ENCODE results near the gene C1QTNF12. TPM values are rescaled to one million over a fixed set of nuclear protein-coding genes. Genes with fewer than 3 reads are reported as not detected.
A peak's percentile ranks its signal among the peaks of the same experiment; 100 is the strongest.

The C1QTNF12 gene
- total RNA-seq, 4 donors from 2014 or later = 2.7 TPM; not detected in 3

DNA sequence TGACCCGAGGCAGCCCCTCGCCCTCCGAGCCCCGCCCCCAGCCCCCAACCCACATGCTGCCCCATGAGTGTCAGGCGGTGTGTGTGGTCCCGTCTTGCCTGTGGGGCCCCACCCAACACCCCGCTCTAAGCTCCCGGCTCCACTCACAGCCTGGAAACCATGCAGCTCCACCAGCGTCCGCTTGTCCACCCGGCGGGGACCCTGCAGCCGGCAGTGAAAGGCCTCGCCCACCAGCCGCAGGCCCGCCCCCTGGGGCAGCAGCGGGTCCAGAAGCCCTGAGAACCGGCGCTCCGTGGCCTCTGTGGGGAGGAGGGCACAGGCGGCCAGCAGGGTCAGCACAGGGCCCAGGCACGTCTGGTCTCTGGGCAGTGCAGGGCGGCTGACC is 2.7 kb downstream of the C1QTNF12 start:
- no peak for DNase-seq
- Histone ChIP-seq H3K4me3 (peak overlapping the region in 1 of 4 donors; percentile 30), H3K36me3 (no peaks in the 10 kb centered on the region), H3K27me3 (peaks cover 26 to 40% (median 36%) of the 10 kb centered on the region in 3 donors), H3K27ac (no peak overlapping the region), H3K4me1 (no peaks in the 10 kb centered on the region), H3K9me3 (no peaks in the 10 kb centered on the region)
- TF ChIP-seq POLR2A (IDR thresholded peaks at IDR 0.05) = no peak
- TF ChIP-seq, protein P1, sequence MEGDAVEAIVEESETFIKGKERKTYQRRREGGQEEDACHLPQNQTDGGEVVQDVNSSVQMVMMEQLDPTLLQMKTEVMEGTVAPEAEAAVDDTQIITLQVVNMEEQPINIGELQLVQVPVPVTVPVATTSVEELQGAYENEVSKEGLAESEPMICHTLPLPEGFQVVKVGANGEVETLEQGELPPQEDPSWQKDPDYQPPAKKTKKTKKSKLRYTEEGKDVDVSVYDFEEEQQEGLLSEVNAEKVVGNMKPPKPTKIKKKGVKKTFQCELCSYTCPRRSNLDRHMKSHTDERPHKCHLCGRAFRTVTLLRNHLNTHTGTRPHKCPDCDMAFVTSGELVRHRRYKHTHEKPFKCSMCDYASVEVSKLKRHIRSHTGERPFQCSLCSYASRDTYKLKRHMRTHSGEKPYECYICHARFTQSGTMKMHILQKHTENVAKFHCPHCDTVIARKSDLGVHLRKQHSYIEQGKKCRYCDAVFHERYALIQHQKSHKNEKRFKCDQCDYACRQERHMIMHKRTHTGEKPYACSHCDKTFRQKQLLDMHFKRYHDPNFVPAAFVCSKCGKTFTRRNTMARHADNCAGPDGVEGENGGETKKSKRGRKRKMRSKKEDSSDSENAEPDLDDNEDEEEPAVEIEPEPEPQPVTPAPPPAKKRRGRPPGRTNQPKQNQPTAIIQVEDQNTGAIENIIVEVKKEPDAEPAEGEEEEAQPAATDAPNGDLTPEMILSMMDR (IDR thresholded peaks at IDR 0.05 in 4 of 5, conservative IDR thresholded peaks at IDR 0.05 in 1 of 5) = no peak
- in situ Hi-C loops (cut with MboI; ENCODE audit: low sequenced_read_pairs in 4 of 4) = no loop called here
- no peak for ATAC-seq
- intact Hi-C loops (cut with DNase I; ENCODE audit: low total_unique reads) = no loop called here

DNA sequence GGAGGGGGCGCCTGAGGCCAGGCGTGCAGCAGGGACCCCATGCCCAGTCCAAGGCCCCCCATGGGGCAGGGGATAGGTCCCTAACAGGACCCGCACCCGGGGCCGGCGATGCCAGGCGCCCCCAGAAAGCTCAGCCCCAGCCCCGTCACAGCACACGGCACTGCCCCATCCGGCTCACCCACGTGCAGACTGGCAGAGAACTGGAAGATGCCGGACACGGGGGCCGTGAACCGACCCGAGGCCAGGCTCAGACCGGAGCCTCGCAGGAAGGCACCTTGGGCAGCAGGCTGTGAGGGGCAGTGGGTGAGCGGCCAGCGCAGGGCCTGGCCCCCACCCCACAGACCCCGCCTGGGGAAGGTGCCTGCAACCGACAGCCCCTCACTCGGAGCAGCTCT is 3.3 kb downstream of the C1QTNF12 start:
- H3K4me3 ChIP-seq = no peak overlapping the region
- intact Hi-C loops (cut with DNase I; ENCODE audit: low total_unique reads) = no loop called here
- no peaks in the 10 kb centered on the region for H3K9me3 ChIP-seq

DNA sequence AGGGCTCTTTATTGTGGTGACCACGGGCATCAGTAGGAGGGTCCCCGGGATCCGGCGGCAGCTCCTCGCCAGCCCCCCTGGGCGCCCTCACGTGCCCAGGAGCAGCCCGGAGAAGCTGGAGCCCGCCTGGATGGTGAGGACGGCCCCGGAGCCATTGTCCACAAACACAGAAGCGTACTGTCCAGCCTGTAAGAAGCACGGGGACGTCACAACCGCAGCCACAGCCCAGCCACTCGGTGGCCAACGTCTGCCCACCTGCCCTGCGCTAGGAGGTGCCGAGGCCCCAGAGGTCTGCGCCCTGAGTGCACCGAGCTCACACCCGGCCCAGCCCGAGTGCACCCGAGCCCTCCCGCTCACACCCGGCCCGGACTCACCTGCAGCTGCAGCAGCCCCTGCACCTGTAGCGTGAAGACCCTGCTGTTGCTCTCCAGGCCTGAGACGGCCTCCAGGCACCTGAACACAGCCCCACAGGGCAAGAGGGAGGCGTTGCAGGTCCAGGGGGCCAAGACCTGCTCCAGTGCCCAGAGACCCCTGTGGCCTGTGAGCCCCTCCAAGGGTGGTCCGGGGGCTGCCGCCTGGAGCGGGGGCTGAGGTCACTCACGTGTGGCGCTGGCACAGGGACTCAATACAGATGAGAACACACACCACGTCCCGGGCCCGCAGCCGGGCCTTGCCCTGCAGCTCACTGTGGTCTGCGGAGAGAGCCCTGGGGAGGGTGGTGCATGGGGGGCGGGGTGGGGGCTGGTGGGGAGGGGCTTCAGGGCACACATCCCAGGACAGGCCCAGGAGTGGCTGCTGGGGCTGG is 3.9 kb downstream of the C1QTNF12 start:
- peaks cover 36 to 50% (median 47%) of the 10 kb centered on the region in 3 donors for H3K27me3 ChIP-seq
- intact Hi-C loops (cut with DNase I; ENCODE audit: low total_unique reads) (no loop called here), in situ Hi-C loops (cut with MboI; ENCODE audit: low sequenced_read_pairs in 4 of 4) (no loop called here)
- ATAC-seq = no peak
- no peaks in the 10 kb centered on the region for H3K36me3 ChIP-seq
- no peak for TF ChIP-seq POLR2A (IDR thresholded peaks at IDR 0.05)
- TF ChIP-seq, protein P1 (IDR thresholded peaks at IDR 0.05 in 4 of 5, conservative IDR thresholded peaks at IDR 0.05 in 1 of 5) = no peak
- no peaks in the 10 kb centered on the region for H3K9me3 ChIP-seq
- no peak overlapping the region for H3K27ac ChIP-seq
- no peak for DNase-seq
- H3K4me3 ChIP-seq = no peak overlapping the region
- no peaks in the 10 kb centered on the region for H3K4me1 ChIP-seq

More for the DNA sequence above, 3.3 kb downstream of the C1QTNF12 start:
- no peak for DNase-seq
- in situ Hi-C loops (cut with MboI; ENCODE audit: low sequenced_read_pairs in 4 of 4) = no loop called here
- TF ChIP-seq, protein P1 (IDR thresholded peaks at IDR 0.05 in 4 of 5, conservative IDR thresholded peaks at IDR 0.05 in 1 of 5) = no peak
- TF ChIP-seq POLR2A (IDR thresholded peaks at IDR 0.05) = no peak
- no peak for ATAC-seq
- Histone ChIP-seq H3K27ac (no peak overlapping the region), H3K27me3 (peaks cover 32 to 45% (median 41%) of the 10 kb centered on the region in 3 donors), H3K36me3 (no peaks in the 10 kb centered on the region), H3K4me1 (no peaks in the 10 kb centered on the region)

DNA sequence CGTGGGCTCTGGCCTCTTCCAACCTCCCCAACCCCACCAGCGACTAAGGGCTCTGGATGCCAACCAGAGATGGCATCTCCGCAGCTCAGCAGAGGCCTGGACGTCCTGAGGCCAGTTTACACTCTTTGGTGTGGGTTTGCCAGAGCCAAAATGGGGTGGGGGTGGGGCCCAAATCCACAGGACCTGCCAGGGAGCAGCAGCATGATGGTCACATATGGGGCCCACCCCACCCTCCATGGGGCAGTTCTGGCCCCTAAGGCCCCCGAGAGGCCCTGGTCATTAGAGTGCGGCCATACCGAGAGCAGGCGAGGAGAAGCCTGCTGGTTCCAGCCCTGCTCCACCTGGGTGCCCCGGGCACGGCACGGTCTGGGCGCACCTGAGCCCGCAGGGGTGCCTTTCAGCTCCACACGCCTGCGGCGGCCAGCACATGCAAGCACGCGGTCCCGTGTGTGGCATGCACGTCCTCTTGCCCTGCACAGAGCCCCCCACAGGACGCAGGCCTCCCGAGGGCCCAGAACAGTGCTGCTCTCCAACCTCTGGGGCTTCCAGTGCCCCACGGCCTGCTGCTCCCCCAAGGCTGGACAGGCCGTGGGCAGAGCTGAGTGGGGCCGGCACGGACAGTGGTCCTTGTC is 4.8 kb downstream of the C1QTNF12 start:
- no peak overlapping the region for H3K4me3 ChIP-seq
- intact Hi-C loops (cut with DNase I; ENCODE audit: low total_unique reads) = no loop called here
- ATAC-seq (no peak), DNase-seq (no peak)
- H3K9me3 ChIP-seq = no peaks in the 10 kb centered on the region
- no peaks in the 10 kb centered on the region for H3K36me3 ChIP-seq
- in situ Hi-C loops (cut with MboI; ENCODE audit: low sequenced_read_pairs in 4 of 4) = no loop called here
- H3K27me3 ChIP-seq = peaks cover 36 to 46% (median 45%) of the 10 kb centered on the region in 3 donors
- H3K4me1 ChIP-seq = no peaks in the 10 kb centered on the region
- H3K27ac ChIP-seq = no peak overlapping the region
- no peak for TF ChIP-seq POLR2A (IDR thresholded peaks at IDR 0.05)
- TF ChIP-seq, protein P1 (IDR thresholded peaks at IDR 0.05 in 4 of 5, conservative IDR thresholded peaks at IDR 0.05 in 1 of 5) = no peak
